Skin of body (tissue), 2 donors: ENCODE measurements around the gene TRPC4. TPM values are rescaled to one million over a fixed set of nuclear protein-coding genes. Genes with fewer than 3 reads are reported as not detected.
A peak's percentile ranks its signal among the peaks of the same experiment; 100 is the strongest.

Experiments used
- DNase-seq: peaks from one replicate; lab custom pipeline; 2025; lab: John Stamatoyannopoulos, UW
- total RNA-seq: library from RNA; depleted of rRNA; stranded (reverse); fragments of >200 nt; gene quantifications from one replicate; pipeline ENCODE4 v1.2.3, GENCODE V29; 2014

TRPC4 gene
- 0.69 TPM for total RNA-seq

GRCh38 chr13:37869756-37870488 lies at the start of gene TRPC4:
Gene TRPC4 (minus strand): TSS chr13:37869772. CDS start chr13:37783333, 86,439 bp downstream.
- DNase-seq, result peak; percentile 27

- DNase-seq, result no peak
Measured at GRCh38 chr13:37918751-37919150, 49.2 kb upstream of the TRPC4 start.

DNA sequence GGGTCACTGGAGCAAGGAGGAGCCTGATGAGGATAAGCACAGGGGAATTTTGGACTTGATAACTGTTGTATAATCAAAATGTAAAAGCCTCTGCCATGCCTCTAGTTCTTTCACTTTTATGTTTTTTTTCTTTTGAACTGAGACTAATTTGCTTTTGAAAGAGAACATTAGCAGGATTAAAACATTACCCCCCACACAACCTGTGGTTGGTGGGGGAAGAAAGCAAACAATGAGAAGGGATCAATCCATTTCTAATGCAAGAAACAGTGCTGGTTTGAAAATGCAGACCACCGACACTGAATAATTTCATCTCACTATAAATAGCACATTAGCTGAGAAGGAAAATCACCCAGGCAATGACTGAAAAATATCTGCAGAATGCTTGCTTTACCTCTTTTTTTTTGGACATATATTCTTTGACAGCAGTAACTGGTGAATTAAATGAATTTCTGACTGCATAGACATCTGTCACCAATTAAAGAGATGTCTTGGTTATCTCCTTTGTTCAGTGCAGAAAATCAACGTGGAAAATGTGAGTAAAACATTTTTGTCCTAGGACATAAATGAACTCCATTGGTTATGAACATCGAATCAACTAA lies 48.6 kb upstream of the TRPC4 start:
- no peak for DNase-seq

DNA sequence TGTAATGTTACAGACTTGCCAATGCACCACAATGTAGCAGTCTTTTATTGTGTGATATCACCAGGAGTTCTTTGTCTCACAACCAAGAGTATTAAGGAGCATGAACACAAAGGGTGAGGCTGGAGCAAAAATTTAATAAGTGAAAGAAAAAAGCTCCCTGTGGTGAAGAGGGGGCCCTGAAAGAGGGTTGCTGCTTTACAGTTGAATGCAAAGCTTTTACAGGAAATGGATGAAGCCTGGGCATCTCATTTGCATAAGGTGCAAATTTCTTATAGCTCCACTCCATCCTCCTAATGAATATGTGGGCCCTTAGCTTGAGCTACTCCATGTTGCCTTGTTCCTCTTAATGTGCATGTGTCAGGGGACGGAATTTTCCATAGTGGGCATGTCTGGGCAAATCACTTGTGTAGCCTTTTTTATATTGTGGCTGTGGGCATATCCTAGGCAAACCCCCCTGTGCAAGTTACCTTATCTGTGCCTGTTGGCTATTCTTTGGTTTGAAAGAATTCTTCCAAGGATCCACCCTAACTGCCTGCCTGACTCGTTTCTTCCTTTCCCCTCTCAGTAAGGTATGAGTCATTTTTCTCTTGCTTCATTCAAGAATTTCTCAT lies 45.3 kb upstream of the TRPC4 start:
- no peak for DNase-seq

DNA sequence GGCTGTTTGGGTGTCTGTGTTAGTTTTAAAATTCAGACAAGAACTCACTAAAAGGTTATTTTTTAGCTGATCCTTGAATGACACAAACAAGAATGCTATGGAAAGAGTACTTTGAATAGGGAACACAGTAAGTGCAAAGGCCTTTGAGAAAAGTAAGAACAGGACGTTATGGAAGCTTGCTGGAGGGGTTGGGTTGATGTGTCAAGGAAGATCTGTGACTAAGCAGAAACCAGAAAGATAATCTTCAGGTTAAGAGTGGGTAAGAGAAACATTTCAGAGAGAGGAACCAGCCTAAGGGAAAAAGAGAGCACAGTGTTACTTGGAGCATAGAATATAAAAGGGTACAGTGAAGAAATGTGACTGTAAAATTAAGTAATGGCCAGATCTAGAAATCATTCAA lies 41.2 kb upstream of the TRPC4 start:
- no peak for DNase-seq

DNA sequence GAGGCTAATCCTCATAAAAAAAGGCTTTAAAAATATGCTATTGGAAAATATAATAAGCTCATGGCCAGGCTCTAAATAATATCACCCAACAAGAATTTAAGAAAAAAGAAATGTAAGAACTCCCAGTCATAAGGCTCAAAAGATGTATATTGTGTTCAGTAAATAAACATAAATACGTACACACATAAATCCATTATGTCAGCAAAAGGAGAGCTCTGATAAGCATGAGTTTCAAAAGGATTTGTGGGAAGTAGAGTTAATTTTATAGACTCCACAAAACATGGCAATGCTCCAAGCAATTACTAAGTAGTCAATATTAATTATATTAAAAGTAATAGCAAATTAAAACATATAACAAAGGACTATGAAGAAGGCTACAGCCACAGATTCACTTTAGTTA lies 37.3 kb upstream of the TRPC4 start:
- DNase-seq, result no peak

DNA sequence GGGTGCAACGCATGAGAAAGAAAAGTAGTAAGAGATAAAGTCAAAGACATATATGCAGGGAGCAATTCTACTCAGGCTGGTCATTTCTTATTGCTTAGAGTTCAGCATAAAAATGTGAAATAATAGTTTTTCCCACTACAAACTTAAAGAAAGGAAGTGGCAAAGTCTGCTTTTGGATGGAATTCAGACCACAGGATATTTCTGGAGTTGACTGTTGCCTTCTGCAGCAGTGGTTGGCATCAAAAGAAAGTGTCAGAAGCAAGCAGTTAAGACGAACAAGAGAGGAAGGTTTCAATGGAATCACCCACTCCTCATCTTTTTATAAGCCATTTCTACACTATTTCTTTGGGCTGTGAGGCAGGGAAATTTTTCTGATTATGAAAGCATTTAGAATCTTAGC lies 36.2 kb upstream of the TRPC4 start:
- DNase-seq, result no peak

- no peak for DNase-seq
Measured at GRCh38 chr13:37899753-37900152, 30.2 kb upstream of the TRPC4 start.

DNA sequence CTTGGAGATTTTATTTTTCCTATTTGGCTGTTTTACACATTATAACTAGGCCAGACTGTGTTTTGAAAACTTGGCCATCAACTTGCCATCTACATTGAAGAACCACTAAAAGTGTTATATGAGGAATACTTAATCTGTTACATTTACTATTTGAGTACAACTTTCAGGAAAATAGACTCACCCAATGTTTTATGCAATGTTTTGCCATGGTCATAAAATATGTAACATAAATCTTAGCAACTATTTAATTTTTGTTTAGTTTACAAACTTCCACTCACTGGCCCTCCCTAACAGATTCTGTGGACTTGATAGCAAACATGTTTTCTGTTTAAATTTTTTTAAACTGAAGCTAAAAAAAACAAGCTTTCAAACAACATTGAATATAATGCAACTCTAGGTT lies 23.7 kb upstream of the TRPC4 start:
- DNase-seq, result no peak

GRCh38 chr13:37889820-37890219 lies 20.2 kb upstream of the TRPC4 start:
- no peak for DNase-seq

DNA sequence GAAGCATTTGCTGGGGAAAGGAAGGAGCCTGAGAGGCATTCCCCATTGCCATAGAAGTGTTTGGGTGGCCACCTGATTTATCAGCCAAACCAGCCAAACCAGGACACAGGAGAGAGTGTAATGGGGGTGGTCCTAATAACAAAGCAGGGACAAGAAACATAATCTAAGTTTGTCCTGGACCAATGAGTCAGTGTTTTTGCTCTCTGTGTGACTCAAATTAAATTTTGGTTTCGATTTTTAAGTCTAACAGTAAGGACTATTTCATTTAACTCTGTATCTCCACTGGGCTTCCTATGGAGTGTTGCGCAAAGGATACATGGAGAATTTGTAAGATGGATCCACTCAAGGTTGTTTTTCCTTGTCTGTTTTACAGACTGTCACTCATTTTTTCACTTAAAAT lies 19.5 kb upstream of the TRPC4 start:
- DNase-seq, result no peak

- no peak for DNase-seq
Measured at GRCh38 chr13:37886879-37887278, 17.3 kb upstream of the TRPC4 start.

GRCh38 chr13:37884674-37885073 lies 15.1 kb upstream of the TRPC4 start:
- DNase-seq, result no peak

GRCh38 chr13:37884026-37884425 lies 14.5 kb upstream of the TRPC4 start:
- no peak for DNase-seq

DNA sequence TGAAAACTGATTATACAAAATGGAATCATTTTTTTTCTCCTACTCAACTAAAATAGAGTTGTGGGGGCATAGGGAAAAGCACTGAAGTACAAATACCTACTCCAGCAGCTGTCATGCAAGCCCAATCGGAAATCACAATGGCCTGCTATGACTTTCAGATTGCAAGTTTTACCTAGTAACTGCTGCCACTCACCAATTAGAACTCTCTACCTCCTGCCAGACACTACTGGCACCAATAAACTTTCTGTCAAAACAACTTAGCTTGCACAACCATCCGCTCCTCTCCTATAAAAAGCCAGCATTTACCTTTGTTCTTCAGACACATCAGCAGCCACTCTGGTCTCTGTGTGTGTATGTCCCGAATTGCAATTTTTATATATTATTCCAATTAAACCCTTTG lies 9.3 kb upstream of the TRPC4 start:
- no peak for DNase-seq

DNA sequence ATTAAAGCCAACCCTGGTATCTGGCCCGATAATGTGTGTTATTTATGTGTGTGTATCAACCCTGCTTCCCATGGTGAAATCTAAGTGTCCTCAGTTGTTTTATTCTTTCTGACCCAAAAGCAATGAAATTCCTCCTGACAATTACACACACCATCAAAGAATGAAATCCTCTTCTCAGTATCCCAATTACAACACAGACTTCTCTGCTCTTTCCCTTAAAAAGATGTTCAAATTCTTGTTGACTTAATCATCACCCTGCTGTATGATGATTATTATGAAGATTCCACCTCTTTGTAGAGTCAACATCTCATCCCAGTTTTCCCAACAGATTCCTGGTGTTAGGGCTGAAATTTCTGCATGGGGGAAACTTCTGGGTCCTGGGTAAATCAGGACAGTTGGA lies 8.9 kb upstream of the TRPC4 start:
- DNase-seq, result no peak

DNA sequence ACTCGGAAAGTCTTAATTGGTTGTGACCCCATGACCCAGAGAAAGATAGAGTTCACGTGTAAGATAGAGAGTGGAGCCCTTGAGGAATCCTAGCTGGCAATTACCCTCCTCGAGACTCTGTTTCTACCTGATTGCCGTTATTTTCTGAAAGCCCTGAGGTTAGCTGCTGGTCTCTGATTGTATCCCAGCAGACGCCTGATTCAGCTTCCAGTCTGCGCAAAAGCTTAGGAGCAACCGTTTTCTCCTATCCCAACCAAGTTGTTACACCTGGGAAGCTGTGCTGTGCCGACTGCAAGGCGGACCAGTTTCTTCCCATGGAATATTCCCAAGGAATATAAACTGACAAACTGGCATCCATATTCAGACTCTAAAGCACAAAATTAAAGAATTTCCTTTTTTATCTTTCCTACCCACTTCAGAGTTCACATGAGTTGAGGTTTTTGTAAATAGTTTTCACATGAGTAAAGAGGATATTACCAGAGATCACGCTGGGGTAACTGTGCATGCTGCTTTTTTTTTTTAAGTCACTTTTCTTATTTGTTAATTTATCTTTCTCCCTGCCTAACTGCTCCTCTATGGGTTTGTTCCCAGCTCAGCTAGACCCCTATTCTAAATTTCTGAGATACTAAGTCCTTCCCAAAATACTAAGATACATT lies 1.5 kb upstream of the TRPC4 start:
- DNase-seq, result no peak

- DNase-seq, result no peak
Measured at GRCh38 chr13:37870489-37870845, 895 bp upstream of the TRPC4 start.

- DNase-seq, result no peak
Measured at GRCh38 chr13:37869506-37869755, 141 bp downstream of the TRPC4 start.

- no peak for DNase-seq
Measured at GRCh38 chr13:37868691-37869505, 674 bp downstream of the TRPC4 start.

GRCh38 chr13:37863708-37864107 lies 5.9 kb downstream of the TRPC4 start:
- no peak for DNase-seq

DNA sequence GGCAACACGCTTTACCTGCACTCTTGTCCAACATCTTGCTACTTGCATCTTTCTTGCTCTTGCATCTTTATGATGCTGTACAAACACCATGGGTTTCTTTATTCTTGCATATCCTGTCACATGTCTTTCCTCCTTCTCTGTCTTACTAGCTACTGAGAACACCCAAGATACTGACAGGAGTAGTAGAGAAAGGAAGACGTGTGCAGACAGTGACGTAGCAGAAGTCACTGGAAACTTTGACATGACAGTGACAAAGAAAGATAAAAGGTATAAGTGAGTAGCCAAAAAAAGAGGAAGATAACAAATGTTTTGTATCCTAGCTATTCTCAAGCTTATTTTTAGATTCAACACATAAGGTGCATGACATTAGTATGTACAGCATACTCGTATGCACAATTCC lies 34.2 kb downstream of the TRPC4 start:
- DNase-seq, result no peak
